ENCODE measurements around the gene HOMER3. TPM values are rescaled to one million over a fixed set of nuclear protein-coding genes. Genes with fewer than 3 reads are reported as not detected.

HOMER3 gene
- total and polyA plus RNA-seq, 2 of the 13 experiments (the other 11 are each of a cell fraction or from before 2014, with no cell fraction given), result 21.3 to 27.3 TPM

DNA sequence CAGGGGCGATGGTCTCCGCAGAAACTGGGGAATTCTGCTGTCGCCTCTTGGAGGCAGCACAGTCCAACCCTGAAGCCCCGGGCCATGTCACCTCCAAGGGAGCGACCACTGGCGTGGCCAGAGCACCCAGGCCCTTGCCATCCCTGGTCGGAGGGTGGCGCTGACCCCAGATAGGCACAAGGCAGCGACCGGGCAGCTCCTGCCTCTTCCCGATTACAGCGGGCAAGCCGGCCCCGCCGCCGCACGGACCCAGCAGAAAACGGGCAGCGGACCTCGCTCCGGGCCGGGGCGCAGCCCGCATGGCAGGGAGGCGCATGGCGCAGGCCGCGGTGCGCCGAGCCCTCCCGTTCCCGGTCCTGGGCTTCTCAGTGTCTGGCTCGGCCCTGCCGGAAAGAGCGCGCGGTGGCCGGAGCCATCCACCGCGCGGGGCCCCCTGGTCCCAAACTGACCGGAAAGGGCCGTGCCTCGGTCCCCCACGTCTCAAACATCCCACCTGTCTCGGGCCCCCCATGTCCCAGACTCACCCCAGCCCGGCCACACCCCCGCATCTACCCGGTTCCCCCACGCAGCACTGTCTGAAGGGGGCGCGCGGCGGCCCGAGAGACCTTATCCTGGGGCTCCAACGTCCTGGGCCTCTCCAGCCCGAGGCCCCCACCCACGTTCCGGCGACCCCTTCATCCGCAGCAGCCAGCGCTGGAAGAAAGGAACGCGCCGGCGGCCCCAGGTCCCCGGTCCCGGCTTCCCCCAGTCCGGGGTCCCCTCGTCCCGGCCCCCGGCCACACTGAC lies 45.8 kb downstream of the HOMER3 start (continued):
- TF ChIP-seq, protein P1, sequence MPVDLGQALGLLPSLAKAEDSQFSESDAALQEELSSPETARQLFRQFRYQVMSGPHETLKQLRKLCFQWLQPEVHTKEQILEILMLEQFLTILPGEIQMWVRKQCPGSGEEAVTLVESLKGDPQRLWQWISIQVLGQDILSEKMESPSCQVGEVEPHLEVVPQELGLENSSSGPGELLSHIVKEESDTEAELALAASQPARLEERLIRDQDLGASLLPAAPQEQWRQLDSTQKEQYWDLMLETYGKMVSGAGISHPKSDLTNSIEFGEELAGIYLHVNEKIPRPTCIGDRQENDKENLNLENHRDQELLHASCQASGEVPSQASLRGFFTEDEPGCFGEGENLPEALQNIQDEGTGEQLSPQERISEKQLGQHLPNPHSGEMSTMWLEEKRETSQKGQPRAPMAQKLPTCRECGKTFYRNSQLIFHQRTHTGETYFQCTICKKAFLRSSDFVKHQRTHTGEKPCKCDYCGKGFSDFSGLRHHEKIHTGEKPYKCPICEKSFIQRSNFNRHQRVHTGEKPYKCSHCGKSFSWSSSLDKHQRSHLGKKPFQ (CRISPR knock-in tag; IDR thresholded peaks at IDR 0.05; ENCODE audit: insufficient replicate concordance), result no peak
- peak; percentile 71; the same call in 1 of the 2 replicates for TF ChIP-seq ZNF329 (CRISPR knock-in tag; IDR thresholded peaks at IDR 0.05; ENCODE audit: low read depth)
- TF ChIP-seq DNMT1 (CRISPR knock-in tag; IDR thresholded peaks at IDR 0.05), result 0 out of 2 replicates have a peak, but pooled peaks have one; percentile 73
- TF ChIP-seq, protein P2, sequence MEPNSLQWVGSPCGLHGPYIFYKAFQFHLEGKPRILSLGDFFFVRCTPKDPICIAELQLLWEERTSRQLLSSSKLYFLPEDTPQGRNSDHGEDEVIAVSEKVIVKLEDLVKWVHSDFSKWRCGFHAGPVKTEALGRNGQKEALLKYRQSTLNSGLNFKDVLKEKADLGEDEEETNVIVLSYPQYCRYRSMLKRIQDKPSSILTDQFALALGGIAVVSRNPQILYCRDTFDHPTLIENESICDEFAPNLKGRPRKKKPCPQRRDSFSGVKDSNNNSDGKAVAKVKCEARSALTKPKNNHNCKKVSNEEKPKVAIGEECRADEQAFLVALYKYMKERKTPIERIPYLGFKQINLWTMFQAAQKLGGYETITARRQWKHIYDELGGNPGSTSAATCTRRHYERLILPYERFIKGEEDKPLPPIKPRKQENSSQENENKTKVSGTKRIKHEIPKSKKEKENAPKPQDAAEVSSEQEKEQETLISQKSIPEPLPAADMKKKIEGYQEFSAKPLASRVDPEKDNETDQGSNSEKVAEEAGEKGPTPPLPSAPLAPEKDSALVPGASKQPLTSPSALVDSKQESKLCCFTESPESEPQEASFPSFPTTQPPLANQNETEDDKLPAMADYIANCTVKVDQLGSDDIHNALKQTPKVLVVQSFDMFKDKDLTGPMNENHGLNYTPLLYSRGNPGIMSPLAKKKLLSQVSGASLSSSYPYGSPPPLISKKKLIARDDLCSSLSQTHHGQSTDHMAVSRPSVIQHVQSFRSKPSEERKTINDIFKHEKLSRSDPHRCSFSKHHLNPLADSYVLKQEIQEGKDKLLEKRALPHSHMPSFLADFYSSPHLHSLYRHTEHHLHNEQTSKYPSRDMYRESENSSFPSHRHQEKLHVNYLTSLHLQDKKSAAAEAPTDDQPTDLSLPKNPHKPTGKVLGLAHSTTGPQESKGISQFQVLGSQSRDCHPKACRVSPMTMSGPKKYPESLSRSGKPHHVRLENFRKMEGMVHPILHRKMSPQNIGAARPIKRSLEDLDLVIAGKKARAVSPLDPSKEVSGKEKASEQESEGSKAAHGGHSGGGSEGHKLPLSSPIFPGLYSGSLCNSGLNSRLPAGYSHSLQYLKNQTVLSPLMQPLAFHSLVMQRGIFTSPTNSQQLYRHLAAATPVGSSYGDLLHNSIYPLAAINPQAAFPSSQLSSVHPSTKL (CRISPR knock-in tag; IDR thresholded peaks at IDR 0.05), result peak; percentile 9; the same call in 1 of the 2 replicates
- TF ChIP-seq ZNF234 (CRISPR knock-in tag; conservative IDR thresholded peaks at IDR 0.05), result no peak
- peak; percentile 26; the same call in 1 of the 2 replicates for TF ChIP-seq BCL6 (CRISPR knock-in tag; IDR thresholded peaks at IDR 0.05)
- TF ChIP-seq ZSCAN25 (CRISPR knock-in tag; IDR thresholded peaks at IDR 0.05), result 0 out of 2 replicates have a peak, but pooled peaks have one; percentile 45
- peak; percentile 81; the same call in 1 of the 2 replicates for TF ChIP-seq KAT7 (CRISPR knock-in tag; IDR thresholded peaks at IDR 0.05; ENCODE audit: borderline replicate concordance)
- TF ChIP-seq MIER3 (CRISPR knock-in tag; IDR thresholded peaks at IDR 0.05; ENCODE audit: borderline replicate concordance), result peak; percentile 21; the same call in 1 of the 2 replicates
- peak; percentile 38 for TF ChIP-seq HNRNPLL (IDR thresholded peaks at IDR 0.05; ENCODE audit: low read depth, low read length, poor library complexity, severe bottlenecking)
- TF ChIP-seq, protein P3, sequence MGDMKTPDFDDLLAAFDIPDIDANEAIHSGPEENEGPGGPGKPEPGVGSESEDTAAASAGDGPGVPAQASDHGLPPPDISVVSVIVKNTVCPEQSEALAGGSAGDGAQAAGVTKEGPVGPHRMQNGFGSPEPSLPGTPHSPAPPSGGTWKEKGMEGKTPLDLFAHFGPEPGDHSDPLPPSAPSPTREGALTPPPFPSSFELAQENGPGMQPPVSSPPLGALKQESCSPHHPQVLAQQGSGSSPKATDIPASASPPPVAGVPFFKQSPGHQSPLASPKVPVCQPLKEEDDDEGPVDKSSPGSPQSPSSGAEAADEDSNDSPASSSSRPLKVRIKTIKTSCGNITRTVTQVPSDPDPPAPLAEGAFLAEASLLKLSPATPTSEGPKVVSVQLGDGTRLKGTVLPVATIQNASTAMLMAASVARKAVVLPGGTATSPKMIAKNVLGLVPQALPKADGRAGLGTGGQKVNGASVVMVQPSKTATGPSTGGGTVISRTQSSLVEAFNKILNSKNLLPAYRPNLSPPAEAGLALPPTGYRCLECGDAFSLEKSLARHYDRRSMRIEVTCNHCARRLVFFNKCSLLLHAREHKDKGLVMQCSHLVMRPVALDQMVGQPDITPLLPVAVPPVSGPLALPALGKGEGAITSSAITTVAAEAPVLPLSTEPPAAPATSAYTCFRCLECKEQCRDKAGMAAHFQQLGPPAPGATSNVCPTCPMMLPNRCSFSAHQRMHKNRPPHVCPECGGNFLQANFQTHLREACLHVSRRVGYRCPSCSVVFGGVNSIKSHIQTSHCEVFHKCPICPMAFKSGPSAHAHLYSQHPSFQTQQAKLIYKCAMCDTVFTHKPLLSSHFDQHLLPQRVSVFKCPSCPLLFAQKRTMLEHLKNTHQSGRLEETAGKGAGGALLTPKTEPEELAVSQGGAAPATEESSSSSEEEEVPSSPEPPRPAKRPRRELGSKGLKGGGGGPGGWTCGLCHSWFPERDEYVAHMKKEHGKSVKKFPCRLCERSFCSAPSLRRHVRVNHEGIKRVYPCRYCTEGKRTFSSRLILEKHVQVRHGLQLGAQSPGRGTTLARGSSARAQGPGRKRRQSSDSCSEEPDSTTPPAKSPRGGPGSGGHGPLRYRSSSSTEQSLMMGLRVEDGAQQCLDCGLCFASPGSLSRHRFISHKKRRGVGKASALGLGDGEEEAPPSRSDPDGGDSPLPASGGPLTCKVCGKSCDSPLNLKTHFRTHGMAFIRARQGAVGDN (CRISPR knock-in tag; IDR thresholded peaks at IDR 0.05), result peak; percentile 93
- TF ChIP-seq, protein P4, sequence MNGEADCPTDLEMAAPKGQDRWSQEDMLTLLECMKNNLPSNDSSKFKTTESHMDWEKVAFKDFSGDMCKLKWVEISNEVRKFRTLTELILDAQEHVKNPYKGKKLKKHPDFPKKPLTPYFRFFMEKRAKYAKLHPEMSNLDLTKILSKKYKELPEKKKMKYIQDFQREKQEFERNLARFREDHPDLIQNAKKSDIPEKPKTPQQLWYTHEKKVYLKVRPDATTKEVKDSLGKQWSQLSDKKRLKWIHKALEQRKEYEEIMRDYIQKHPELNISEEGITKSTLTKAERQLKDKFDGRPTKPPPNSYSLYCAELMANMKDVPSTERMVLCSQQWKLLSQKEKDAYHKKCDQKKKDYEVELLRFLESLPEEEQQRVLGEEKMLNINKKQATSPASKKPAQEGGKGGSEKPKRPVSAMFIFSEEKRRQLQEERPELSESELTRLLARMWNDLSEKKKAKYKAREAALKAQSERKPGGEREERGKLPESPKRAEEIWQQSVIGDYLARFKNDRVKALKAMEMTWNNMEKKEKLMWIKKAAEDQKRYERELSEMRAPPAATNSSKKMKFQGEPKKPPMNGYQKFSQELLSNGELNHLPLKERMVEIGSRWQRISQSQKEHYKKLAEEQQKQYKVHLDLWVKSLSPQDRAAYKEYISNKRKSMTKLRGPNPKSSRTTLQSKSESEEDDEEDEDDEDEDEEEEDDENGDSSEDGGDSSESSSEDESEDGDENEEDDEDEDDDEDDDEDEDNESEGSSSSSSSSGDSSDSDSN (CRISPR knock-in tag; IDR thresholded peaks at IDR 0.05), result peak; percentile 90
- peak; percentile 90 for TF ChIP-seq STAG1 (CRISPR knock-in tag; IDR thresholded peaks at IDR 0.05)
